IPS DF 6.9 (cell line): ENCODE measurements around the gene ARHGEF25.
A peak's percentile ranks its signal among the peaks of the same experiment; 100 is the strongest.
"Not testable (repeated sequence)": the region's sequence is repeated elsewhere in the genome, so short reads cannot be mapped to it uniquely, and the experiment has no call there.

Source experiments
- DNase-seq: peaks from one replicate; pipeline ENCODE4 v3.0.0-alpha.2; 2013; ENCODE audit warnings: low read depth, low spot score
- H3K27ac ChIP-seq: one replicate; pipeline ENCODE4 v1.5.1; 2013; ENCODE audit warnings: low read length, control low read depth
- H3K27me3 ChIP-seq: 2 replicates; pipeline ENCODE4 v1.6.1; 2013; ENCODE audit warnings: mild to moderate bottlenecking, low read length; ENCODE audit not compliant: control insufficient read depth, insufficient read depth
- H3K36me3 ChIP-seq: 2 replicates; pipeline ENCODE4 v1.6.1; 2013; ENCODE audit warnings: low read length; ENCODE audit not compliant: control insufficient read depth, insufficient read depth
- H3K4me1 ChIP-seq: 2 replicates; pipeline ENCODE4 v1.6.1; 2013; ENCODE audit warnings: low read length; ENCODE audit not compliant: control insufficient read depth, insufficient read depth
- H3K4me3 ChIP-seq: 2 replicates; pipeline ENCODE4 v1.5.1; 2013; ENCODE audit warnings: mild to moderate bottlenecking, low read length
- H3K9me3 ChIP-seq: 2 replicates; pipeline ENCODE4 v1.6.1; 2013; ENCODE audit warnings: low read length, inconsistent platforms; ENCODE audit not compliant: control insufficient read depth, insufficient read depth
- WGBS: extraction: QIAGEN DNeasy Blood & Tissue Kit; methylation state at CpG from one replicate; pipeline ENCODE4 v1.1.7; 2013; ENCODE audit warnings: mixed read lengths, missing lambda C conversion rate; ENCODE audit not compliant: insufficient read length, insufficient coverage; 5-methylcytosine and 5-hydroxymethylcytosine counted together

ARHGEF25 gene

DNA sequence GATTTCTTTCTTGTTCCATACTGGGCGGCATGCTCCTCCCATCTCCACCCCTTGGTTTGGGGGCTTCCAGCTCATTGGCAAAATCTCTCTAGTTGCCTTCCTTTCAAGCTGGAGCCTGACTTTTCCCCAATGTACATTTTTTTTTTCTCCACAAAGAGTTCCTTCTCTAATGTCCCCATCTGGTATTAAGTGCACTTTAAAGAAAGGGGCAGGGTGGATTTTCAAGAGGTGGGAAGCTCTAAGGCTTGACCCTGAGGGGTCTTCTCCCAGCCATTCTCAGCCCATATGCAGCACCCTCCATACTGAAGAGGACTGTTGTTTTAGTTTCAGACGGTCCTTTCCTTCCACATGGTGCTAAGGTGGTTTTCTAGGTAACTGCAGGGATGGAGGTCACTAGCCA, 26.1 kb upstream of the ARHGEF25 start:
- H3K27me3 ChIP-seq, result no peaks in the 10 kb centered on the region; the same call in 1 of the 2 replicates
- H3K27ac ChIP-seq, result no peak overlapping the region
- no peak overlapping the region for H3K4me3 ChIP-seq
- DNase-seq, result no peak
- no peaks in the 10 kb centered on the region for H3K9me3 ChIP-seq
- peaks cover 5% of the 10 kb centered on the region for H3K36me3 ChIP-seq
- H3K4me1 ChIP-seq, result no peaks in the 10 kb centered on the region
- WGBS, result no CpG with 5 or more reads among the region's 2 CpGs

GRCh38 chr12:57586128-57586527, 25.1 kb upstream of the ARHGEF25 start:
- WGBS, result 100% methylated on average over 1 of the region's 3 CpGs
- DNase-seq, result no peak
- H3K36me3 ChIP-seq, result peaks cover 5% of the 10 kb centered on the region
- H3K27ac ChIP-seq, result no peak overlapping the region
- H3K27me3 ChIP-seq, result no peaks in the 10 kb centered on the region; the same call in 1 of the 2 replicates
- no peaks in the 10 kb centered on the region for H3K9me3 ChIP-seq
- no peak overlapping the region for H3K4me3 ChIP-seq
- H3K4me1 ChIP-seq, result no peaks in the 10 kb centered on the region

GRCh38 chr12:57586832-57587429, 24.3 kb upstream of the ARHGEF25 start:
- H3K4me1 ChIP-seq, result no peaks in the 10 kb centered on the region
- no peaks in the 10 kb centered on the region for H3K9me3 ChIP-seq
- no peaks in the 10 kb centered on the region; the same call in 1 of the 2 replicates for H3K27me3 ChIP-seq
- H3K4me3 ChIP-seq, result no peak overlapping the region
- H3K27ac ChIP-seq, result no peak overlapping the region
- DNase-seq, result no peak
- no CpG with 5 or more reads among the region's 3 CpGs for WGBS
- H3K36me3 ChIP-seq, result peaks cover under 1% of the 10 kb centered on the region

DNA sequence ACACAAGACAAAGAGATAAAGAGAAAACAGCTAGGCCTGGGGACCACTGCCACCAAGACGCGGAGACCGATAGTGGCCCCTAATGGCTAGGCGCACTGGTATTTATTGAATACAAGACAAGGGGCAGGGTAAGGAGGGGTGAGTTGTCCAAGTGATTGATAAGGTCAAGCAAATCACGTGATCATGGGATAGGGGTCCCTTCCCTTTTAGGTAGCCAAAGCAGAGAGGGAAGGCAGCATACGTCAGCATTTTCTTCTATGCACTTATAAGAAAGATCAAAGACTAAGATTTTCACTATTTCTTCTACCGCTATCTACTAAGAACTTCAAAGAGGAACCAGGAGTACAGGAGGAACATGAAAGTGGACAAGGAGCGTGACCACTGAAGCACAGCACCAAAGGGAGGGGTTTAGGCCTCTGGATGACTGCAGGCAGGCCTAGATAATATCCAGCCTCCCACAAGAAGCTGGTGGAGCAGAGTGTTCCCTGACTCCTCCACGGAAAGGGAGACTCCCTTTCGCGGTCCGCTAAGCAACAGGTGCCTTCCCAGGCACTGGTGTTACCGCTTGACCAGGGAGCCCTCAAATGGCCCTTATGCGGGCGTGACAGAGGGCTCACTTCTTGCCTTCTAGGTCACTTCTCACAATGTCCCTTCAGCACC, 22.2 kb upstream of the ARHGEF25 start:
- not testable (repeated sequence) for H3K4me1 ChIP-seq, H3K27me3 ChIP-seq, H3K4me3 ChIP-seq, H3K27ac ChIP-seq, H3K36me3 ChIP-seq, H3K9me3 ChIP-seq, DNase-seq
- no CpG with 5 or more reads among the region's 15 CpGs for WGBS

- Histone ChIP-seq H3K4me3 (peak overlapping the region; percentile 89; the same call in 1 of the 2 replicates), H3K27me3 (no peaks in the 10 kb centered on the region; the same call in 1 of the 2 replicates), H3K9me3 (no peaks in the 10 kb centered on the region), H3K27ac (no peak overlapping the region), H3K4me1 (peaks cover 2% of the 10 kb centered on the region), H3K36me3 (no peaks in the 10 kb centered on the region)
- DNase-seq, result no peak
- no CpG with 5 or more reads among the region's 2 CpGs for WGBS
These were observed 20.8 kb upstream of the ARHGEF25 start for GRCh38 chr12:57590479-57590863.

DNA sequence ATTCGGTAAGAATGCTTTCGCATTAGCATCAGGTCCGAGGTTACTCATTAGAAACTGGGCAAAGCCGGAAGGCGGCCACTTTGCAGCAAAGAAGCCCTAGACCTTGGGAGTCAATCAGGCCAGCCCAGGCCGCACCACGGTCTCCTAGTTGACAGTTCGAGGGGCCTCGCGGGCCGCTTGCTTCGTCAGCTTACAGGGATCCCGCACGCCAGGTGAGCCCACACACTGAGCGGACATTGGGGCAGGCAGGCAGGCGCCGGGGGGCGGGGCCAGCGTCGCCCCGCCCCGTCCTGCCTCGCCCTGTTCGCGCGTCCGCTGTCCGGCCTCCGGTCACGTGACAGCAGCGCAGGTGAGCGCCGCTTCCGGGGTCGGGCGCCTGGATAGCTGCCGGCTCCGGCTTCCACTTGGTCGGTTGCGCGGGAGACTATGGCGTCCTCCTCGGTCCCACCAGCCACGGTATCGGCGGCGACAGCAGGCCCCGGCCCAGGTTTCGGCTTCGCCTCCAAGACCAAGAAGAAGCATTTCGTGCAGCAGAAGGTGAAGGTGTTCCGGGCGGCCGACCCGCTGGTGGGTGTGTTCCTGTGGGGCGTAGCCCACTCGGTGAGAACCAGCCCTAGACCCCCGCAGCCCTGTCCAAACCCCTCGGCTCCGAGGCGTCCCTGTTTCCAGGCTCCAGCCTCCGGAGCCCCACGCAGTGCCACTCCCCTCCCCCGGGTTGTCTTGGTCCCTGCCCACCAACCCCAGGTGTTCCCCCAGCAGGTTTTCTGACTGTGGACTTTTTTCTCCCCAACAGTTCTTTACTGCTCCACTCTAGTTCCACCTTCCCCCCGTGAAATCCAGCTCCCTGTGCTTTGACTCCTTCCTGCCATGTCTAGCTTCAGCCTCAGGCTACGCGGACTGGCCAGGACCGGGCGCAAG, 20.1 kb upstream of the ARHGEF25 start, which contains the start of gene PIP4K2C:
TSS of gene PIP4K2C (plus strand) at position 329 of the 918 bp plus-strand sequence. CDS start at position 427, 98 bp downstream.
- no CpG with 5 or more reads among the region's 69 CpGs for WGBS
- H3K36me3 ChIP-seq, result no peaks in the 10 kb centered on the region
- DNase-seq, result no peak
- H3K9me3 ChIP-seq, result no peaks in the 10 kb centered on the region
- H3K4me3 ChIP-seq, result peak within 1 kb of the TSS; percentile 89
- H3K27ac ChIP-seq, result no peak within 1 kb of the TSS
- H3K27me3 ChIP-seq, result no peaks in the 10 kb centered on the region; the same call in 1 of the 2 replicates
- peaks cover 2% of the 10 kb centered on the region for H3K4me1 ChIP-seq

GRCh38 chr12:57591782-57592325, 19.4 kb upstream of the ARHGEF25 start:
- Histone ChIP-seq H3K27me3 (no peaks in the 10 kb centered on the region; the same call in 1 of the 2 replicates), H3K4me3 (peak overlapping the region; percentile 89; the same call in 1 of the 2 replicates), H3K4me1 (peaks cover 2% of the 10 kb centered on the region), H3K36me3 (no peaks in the 10 kb centered on the region), H3K9me3 (no peaks in the 10 kb centered on the region), H3K27ac (no peak overlapping the region)
- DNase-seq, result no peak
- no CpG with 5 or more reads among the region's 10 CpGs for whole genome bisulfite sequencing

DNA sequence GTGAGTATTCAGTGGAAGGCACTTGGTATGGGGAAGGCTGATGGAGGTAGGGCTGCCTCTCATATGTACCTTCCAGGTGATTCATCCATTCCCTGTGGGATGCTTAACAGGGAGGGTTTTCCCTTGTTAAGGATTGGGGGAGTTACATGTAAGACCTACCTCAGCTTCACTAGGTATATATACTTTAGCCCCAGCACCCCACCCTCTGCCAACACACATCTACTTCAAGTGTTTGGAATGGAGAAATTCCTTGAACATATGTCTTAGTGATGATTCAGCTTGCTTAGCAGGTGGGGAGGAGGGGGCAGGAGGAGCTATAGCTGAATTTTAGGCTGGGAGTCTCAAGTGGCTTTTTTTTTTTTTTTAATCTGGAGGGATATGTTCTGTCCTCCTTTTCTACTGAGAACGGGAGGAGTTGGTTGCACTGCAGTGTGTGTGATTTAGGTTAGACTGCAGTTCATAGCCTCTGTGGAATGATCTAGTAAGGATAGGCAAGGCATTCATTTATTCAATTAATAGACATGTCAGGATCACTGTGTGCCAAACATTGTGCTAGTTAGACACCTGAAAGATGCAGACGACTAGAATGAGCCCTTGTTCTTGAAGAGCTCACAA, 18.6 kb upstream of the ARHGEF25 start:
- Histone ChIP-seq H3K27me3 (no peaks in the 10 kb centered on the region; the same call in 1 of the 2 replicates), H3K4me1 (peaks cover 2% of the 10 kb centered on the region), H3K9me3 (no peaks in the 10 kb centered on the region), H3K36me3 (no peaks in the 10 kb centered on the region), H3K4me3 (no peak overlapping the region), H3K27ac (no peak overlapping the region)
- no peak for DNase-seq
- WGBS, result no CpG with 5 or more reads among the region's 2 CpGs

GRCh38 chr12:57593187-57593586, 18.0 kb upstream of the ARHGEF25 start:
- no CpG with 5 or more reads among the region's 4 CpGs for WGBS
- H3K9me3 ChIP-seq, result no peaks in the 10 kb centered on the region
- H3K27ac ChIP-seq, result no peak overlapping the region
- no peak for DNase-seq
- H3K27me3 ChIP-seq, result no peaks in the 10 kb centered on the region
- H3K36me3 ChIP-seq, result no peaks in the 10 kb centered on the region
- peaks cover 2% of the 10 kb centered on the region for H3K4me1 ChIP-seq
- no peak overlapping the region for H3K4me3 ChIP-seq
